Central memory CD4-positive, alpha-beta T cell (primary cell): ENCODE results near the gene IGLON5.

ENCODE experiments used
- DNase-seq: peaks from one replicate; pipeline ENCODE4 v3.0.0; 2022

Gene IGLON5

DNA sequence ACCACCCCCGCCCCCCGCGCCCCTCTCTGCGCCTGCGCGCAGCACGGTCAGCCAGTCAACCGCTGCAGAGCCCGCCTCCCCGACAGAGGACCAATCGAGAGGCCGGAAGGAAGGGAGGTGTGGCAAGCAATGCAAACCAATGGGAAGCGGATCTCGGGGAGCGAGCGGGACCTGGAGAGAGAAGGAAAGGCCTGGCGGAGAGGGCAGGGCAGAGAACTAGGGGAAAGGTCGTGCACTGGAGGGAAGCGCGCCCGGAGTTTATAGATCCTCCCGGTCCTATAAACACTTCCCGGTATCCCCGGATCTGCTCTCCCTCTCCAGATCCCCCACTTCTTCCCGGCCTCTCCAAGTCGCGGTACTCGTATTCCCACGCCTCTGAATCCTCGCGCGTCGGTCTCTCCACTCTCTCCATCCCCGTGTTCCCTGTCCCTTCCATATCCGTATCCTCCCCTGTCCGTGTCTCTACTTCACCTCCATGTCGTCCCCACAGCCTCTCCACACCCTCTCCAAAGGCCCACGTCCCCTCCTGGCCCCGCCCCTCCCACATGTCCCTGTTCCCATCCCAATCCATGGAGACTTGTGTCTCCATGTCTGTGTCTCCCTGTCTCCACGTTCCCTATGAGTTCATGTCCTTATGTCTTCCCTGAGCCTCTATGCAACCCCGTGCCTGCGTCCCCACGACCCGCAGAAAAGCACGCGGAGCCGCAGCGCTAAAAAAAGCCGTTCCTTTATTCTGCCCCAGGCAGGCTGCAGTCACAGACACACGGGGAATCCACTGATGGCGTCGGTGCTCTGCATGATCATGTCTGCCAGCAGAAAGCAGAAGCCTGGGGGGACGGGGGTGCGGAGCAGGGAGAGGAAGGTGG, 55.2 kb downstream of the IGLON5 start:
- peak; percentile 87 for DNase-seq

- DNase-seq, result no peak
These were observed 55.8 kb downstream of the IGLON5 start for GRCh38 chr19:51367255-51367564.

DNA sequence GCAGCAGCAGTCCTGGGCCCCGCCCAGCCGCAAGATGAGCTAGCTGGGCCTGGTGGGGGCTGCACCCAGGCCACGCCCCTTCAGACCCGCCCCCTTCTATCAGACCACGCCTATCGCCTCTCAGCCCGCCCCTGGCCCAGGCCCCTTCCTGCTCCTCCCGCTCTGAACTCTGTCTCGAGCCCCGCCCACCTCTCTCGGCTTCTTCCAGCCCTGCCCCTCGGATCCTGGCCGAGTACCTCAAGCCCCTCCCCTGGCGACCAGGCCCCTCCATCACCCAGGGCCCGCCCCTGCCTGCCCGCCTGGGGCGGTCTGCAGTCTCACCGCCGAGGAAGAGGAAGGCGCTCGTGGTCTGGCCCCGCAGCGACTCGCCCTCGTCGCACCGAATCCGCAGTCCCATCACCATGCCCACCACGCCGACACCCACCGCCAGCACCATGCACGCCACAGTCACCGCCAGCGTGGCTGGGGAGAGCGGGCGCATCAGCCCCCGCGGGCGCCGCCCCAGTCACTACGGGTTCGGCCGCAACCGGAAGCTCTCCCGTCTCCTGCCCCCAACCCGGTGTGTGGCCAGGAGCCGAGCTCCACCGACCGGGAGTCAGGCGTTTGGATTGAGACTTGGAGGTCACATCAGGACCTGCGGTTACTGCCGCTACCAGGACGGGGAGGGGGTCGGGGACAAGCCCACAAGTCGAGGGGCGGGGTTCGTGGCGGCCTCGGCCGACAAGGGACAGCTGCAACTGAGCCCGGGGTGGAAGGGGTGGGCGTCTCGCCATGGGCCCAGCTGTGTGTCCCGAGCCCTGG, 56.3 kb downstream of the IGLON5 start:
- DNase-seq, result peak; percentile 89

GRCh38 chr19:51368366-51369282, 57.2 kb downstream of the IGLON5 start, which contains the start of gene CLDND2:
TSS of gene CLDND2 (minus strand) at chr19:51369003. CDS start at chr19:51368577, 426 bp downstream.
- no peak for DNase-seq

- DNase-seq, result no peak
These were observed 58.8 kb downstream of the IGLON5 start for GRCh38 chr19:51370230-51370629.

DNA sequence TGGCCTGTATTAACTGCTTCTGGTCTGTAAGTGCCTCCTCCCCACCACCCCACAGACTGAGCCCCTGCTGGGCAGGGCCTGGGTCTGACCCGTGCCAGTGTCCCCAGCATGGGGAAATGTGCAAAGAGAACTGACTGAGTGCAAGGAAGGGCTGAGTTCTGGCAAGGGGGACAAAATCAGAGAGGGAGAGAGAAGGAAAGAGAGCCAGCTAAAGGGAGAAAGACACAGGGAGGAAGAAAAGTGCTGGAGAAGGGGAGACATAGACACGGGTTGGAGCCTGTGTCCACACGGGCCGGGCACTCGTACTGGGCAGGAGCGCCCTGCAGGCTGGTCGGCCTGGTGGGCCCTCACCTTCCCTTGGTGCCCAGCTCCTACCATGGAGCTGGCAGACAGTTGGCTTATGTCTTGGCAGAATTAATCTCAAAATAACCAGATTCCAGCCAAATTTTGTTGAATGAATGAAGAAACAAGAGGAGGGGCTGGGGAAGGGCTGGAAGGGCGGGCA, 59.8 kb downstream of the IGLON5 start:
- no peak for DNase-seq

GRCh38 chr19:51372021-51372648, 60.7 kb downstream of the IGLON5 start:
- DNase-seq, result no peak

DNA sequence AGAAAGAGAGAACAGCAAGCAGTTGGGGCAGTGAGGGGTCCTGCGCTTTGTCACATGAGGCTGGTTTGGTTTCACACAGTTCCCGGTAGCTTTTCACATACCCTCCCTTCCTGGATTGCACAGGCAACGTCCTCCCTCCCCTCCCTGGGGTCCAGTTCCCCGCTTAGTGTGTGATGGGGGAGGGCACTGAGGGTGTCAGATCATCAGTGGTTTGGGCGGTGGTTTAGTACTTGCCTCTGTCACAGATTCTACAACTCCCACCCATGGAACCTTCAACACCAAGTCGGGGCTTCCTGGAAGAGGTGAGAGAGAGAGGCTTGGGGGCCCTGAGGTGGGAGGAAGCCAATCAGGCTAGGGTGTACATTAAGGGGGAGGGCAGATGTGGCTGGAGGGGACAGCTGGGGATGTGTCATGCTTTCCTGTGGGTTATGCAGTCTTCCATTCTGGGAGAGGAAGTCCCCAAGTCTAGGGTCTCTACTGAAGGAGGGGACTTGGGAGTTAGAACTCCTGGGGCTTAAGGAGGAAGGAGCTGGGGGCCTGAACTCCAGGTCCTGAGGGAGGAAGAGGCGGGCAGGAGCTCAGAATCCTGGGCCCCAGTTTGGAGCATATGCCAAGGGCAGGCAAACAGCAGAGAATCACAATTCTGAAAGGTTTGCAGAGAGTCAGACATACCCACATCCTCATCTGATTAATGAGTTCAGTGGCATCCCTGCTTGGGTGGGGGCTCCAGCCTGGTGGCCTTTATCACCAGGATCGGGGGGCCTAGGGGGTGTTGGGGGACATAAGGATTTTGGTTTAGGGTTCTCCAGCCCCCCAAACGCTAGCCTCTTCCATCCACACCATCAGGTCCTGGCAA, 61.4 kb downstream of the IGLON5 start, which contains the start of gene NKG7:
Gene NKG7, minus strand, starts transcription at position 6 of the 856 bp plus-strand sequence. CDS start 119 bp downstream, outside the sequence.
- DNase-seq, result peak; percentile 40

- DNase-seq, result no peak
These were observed 64.2 kb downstream of the IGLON5 start for GRCh38 chr19:51375504-51376221.

DNA sequence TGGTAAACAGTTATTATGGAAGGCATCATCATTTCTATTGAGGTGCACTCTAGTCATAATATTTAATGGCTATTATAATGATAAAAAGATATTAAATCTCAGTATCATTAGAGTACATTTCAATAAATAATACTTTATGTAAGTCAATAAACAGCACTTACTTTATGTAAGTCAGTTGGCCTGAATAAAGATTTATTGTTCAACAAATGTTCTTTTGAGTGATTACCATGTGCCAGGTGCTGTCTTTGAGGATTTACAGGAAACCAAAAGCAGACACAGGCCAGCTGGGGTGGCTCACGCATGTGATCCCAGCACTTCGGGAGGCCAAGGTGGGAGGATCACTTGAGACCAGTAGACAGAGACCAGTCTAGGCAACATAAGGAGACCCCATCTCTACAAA, 66.0 kb downstream of the IGLON5 start:
- DNase-seq, result no peak

GRCh38 chr19:51380379-51380778, 68.9 kb downstream of the IGLON5 start:
- DNase-seq, result no peak
